ENCODE measurements around the gene ARFGAP1. TPM values are rescaled to one million over a fixed set of nuclear protein-coding genes. Genes with fewer than 3 reads are reported as not detected.

ARFGAP1 gene
- total RNA-seq, 1 donor, result 85.5 TPM

DNA sequence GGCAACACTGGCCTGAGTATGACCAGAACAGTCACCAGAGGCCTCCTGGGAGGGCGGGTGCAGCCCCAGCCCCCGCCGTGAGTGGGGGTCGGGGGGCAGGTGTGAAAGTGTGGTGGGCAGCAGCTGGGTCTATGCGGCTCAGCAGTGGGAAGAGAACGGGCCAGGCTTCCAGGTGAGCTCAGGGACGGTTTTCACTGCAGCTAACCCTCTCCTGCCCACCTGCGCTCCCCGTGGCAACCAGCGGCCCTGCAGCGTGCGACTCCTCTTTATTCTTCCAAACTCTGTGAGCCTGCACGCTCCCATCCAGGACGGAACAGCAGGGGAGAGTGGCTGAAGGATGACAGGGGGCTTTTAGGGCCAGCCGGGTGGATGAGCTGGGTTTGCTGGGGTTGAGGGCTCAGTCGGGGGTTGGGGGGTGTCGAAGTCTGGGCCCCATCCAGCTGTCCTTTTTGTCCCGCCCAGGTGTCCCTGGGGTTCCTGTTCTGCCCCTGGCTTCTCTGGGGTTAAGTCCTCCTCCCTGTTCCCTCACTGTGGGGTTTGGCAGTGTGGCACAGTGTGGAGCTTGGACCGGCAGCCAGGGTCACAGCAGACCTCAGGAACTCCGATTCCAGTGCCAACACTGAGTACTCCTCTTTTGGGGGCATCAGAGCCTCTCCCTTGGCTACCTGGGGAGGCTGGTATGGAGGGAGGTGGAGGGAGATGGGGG lies 37.8 kb upstream of the ARFGAP1 start:
- no peak overlapping the region for H3K4me3 ChIP-seq (ENCODE audit: low read depth, low read length)
- no peak for DNase-seq (ENCODE audit: low read depth)
- TF ChIP-seq, protein P1, sequence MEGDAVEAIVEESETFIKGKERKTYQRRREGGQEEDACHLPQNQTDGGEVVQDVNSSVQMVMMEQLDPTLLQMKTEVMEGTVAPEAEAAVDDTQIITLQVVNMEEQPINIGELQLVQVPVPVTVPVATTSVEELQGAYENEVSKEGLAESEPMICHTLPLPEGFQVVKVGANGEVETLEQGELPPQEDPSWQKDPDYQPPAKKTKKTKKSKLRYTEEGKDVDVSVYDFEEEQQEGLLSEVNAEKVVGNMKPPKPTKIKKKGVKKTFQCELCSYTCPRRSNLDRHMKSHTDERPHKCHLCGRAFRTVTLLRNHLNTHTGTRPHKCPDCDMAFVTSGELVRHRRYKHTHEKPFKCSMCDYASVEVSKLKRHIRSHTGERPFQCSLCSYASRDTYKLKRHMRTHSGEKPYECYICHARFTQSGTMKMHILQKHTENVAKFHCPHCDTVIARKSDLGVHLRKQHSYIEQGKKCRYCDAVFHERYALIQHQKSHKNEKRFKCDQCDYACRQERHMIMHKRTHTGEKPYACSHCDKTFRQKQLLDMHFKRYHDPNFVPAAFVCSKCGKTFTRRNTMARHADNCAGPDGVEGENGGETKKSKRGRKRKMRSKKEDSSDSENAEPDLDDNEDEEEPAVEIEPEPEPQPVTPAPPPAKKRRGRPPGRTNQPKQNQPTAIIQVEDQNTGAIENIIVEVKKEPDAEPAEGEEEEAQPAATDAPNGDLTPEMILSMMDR (IDR thresholded peaks at IDR 0.05; ENCODE audit: insufficient read depth, low read depth, low read length), result peak; percentile 20

DNA sequence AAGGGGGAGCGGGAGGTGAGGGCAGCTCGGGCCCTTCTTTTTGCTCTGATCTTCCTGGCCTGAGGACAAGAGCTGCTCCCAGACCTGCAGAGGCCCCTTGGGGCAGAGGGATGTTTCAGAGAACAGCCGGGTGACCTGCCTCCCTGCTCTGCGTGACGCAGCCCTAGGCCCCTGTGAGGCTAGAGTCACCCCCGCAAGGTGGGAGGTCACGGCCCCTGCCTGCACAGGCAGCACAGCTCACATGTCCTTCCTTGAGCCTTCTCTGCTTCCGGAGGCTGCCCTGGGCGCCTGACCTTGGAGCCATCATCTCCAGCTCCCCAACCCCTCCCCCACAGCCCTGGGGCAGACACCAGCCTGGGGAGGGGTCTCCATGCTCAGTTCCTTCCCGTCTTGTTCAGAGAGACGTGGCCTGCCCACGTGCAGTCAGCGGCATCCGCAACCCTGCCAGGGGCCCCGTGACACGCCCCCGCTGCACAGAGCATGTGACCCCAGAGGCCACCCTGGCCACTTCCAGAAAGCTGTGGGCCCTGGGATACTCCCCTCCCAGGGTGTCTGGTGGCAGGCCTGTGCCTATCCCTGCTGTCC lies 37.1 kb upstream of the ARFGAP1 start, which contains the start of gene BIRC7:
BIRC7 (plus strand) TSS at position 507 of the 585 bp plus-strand sequence. CDS start 192 bp downstream, outside the sequence.
- no peak for DNase-seq (ENCODE audit: low read depth)
- no peak within 1 kb of the TSS for H3K4me3 ChIP-seq (ENCODE audit: low read depth, low read length)
- TF ChIP-seq, protein P1 (IDR thresholded peaks at IDR 0.05; ENCODE audit: insufficient read depth, low read depth, low read length), result no peak

DNA sequence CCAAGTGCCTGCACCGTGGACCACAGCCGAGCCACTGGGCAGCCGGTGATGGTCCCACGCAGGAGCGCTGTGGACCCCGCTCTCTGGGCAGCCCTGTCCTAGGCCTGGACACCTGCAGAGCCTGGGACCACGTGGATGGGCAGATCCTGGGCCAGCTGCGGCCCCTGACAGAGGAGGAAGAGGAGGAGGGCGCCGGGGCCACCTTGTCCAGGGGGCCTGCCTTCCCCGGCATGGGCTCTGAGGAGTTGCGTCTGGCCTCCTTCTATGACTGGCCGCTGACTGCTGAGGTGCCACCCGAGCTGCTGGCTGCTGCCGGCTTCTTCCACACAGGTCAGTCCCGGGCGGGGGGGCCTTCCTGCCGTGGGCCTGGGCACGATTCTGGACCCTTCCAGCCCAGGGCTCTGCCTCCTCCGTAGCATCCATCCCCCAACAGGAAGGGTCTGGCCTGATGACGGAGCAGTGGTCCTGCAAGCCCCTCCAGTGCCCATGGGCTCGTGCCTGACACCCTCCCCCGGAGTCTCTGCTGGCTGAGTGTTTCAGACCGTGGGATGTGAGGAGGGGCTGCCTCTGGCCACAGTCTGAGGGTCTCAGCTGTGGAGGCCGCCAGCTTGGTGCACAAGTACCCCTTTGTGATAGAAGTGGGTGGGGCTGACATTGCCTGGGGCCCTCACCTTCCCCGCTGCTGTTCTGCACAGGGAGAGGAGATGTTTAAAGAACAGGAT lies 36.3 kb upstream of the ARFGAP1 start:
- DNase-seq (ENCODE audit: low read depth), result no peak
- no peak overlapping the region for H3K4me3 ChIP-seq (ENCODE audit: low read depth, low read length)
- TF ChIP-seq, protein P1 (IDR thresholded peaks at IDR 0.05; ENCODE audit: insufficient read depth, low read depth, low read length), result no peak

- H3K4me3 ChIP-seq (ENCODE audit: low read depth, low read length), result no peak overlapping the region
- TF ChIP-seq, protein P1 (IDR thresholded peaks at IDR 0.05; ENCODE audit: insufficient read depth, low read depth, low read length), result no peak
- DNase-seq (ENCODE audit: low read depth), result no peak
Measured at GRCh38 chr20:63238031-63238430, 34.6 kb upstream of the ARFGAP1 start.

DNA sequence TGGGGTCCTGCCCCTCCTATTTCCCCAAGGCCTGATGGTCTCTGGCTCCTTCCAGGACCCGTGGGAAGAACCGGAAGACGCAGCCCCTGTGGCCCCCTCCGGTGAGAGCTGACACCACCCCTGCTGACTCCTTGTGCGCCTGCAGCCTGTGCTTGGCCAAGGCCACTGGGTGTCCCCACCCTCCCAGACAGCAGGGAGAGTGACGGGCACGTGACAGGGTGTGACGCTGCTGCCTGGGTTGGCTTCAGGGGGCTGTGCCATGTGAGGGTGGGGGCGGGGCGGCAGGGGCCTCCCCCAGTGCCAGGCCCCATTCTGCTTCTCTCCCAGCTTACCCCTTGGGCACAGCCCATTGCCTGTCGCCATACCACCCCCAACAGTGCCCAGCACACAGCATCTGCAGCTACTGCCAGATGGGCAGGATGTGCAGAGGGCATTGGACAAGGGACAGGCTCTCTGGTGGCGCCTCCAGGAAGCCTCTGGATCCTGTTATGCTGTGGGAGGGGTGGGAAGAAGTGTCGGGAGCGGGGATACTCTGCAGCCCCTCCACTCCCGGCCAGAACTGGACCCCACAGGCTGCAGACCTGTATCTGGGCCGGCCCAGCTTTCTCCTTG lies 34.0 kb upstream of the ARFGAP1 start:
- TF ChIP-seq, protein P1 (IDR thresholded peaks at IDR 0.05; ENCODE audit: insufficient read depth, low read depth, low read length), result no peak
- DNase-seq (ENCODE audit: low read depth), result no peak
- H3K4me3 ChIP-seq (ENCODE audit: low read depth, low read length), result no peak overlapping the region

DNA sequence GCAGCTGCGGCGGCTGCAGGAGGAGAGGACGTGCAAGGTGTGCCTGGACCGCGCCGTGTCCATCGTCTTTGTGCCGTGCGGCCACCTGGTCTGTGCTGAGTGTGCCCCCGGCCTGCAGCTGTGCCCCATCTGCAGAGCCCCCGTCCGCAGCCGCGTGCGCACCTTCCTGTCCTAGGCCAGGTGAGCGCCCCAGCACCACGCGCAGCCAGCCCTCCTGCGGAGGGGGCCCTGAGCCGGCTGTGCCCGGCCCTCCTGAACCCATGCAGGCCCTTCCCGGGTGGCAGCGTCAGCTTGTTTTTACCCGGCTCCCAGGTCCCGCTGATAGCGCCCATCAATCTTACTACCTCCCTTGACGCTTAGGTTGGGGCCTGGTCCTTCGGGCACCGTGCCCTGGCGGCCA lies 33.2 kb upstream of the ARFGAP1 start:
- no peak overlapping the region for H3K4me3 ChIP-seq (ENCODE audit: low read depth, low read length)
- TF ChIP-seq, protein P1 (IDR thresholded peaks at IDR 0.05; ENCODE audit: insufficient read depth, low read depth, low read length), result no peak
- no peak for DNase-seq (ENCODE audit: low read depth)
